Ovary (tissue), 9 donors: Measurements from ENCODE around the gene CATSPERE. TPM values are rescaled to one million over a fixed set of nuclear protein-coding genes. Genes with fewer than 3 reads are reported as not detected.

Source experiments
- DNase-seq, 5 donors: peaks; one replicate each; pipeline ENCODE4 v3.0.0-alpha.2; 2019 to 2020
- H3K27ac ChIP-seq, 2 donors: fragments of 200-600 bp; one replicate each; pipeline versions ENCODE4 v1.5.1 to v1.8.0; 2019 to 2022
- H3K27me3 ChIP-seq: fragments of 200-600 bp; one replicate; pipeline ENCODE4 v1.8.0; 2022
- H3K36me3 ChIP-seq: fragments of 200-600 bp; sonication (generic); one replicate; pipeline ENCODE4 v1.5.1; 2019
- H3K4me1 ChIP-seq: one replicate; pipeline ENCODE4 v1.8.1; 2013; ENCODE audit warnings: mild to moderate bottlenecking, moderate library complexity; ENCODE audit not compliant: insufficient read depth
- H3K4me3 ChIP-seq: fragments of 200-600 bp; sonication (generic); one replicate; pipeline ENCODE4 v1.5.1; 2017
- H3K9me3 ChIP-seq, 2 donors: fragments of 200-600 bp in 1 of 2; sonication (generic) in 1 of 2; one replicate each; pipeline versions ENCODE4 v1.5.1 to v1.8.1; 2013 to 2019; ENCODE audit warnings: mild to moderate bottlenecking in 1 of 2, moderate library complexity in 1 of 2
- CTCF ChIP-seq, 3 donors: fragments of 450-650 bp in 2 of 3; fragments of 200-600 bp in 1 of 3; IDR thresholded peaks; one replicate each; pipeline versions ENCODE4 v1.5.1 to v1.8.0; 2016 to 2022; ENCODE audit warnings: antibody characterized with exemption in 3 of 3, mild to moderate bottlenecking in 1 of 3
- EP300 ChIP-seq: sonication (generic); formaldehyde crosslinking; IDR thresholded peaks from one replicate; pipeline ENCODE4 v1.6.1; 2017; ENCODE audit warnings: antibody characterized with exemption
- POLR2A ChIP-seq: fragments of 450-650 bp; IDR thresholded peaks from one replicate; pipeline ENCODE4 v1.6.1; 2017; ENCODE audit warnings: antibody characterized with exemption, mild to moderate bottlenecking, moderate library complexity
- WGBS, 3 donors: extraction: QIAGEN DNeasy Blood & Tissue Kit in 1 of 3; methylation state at CpG; one replicate each; pipeline versions ENCODE4 v1.1.5 to v1.1.7; 2013 to 2017; 5-methylcytosine and 5-hydroxymethylcytosine counted together
- intact Hi-C, 4 donors: fragments of 100-400 bp; cut with DNase I; formaldehyde crosslinking; loops; one replicate each; pipeline versions ENCODE4 v1.11.0 to v1.15.1; 2022 to 2023
- polyA plus RNA-seq, 2 donors: library from polyadenylated mRNA; stranded (reverse); fragments of 200-250 nt in 1 of 2; fragments of 350-450 nt in 1 of 2; fragmentation: Illumina TruSeq in 1 of 2; extraction: RNeasy Lipid Tissue Mini Kit (QIAGEN cat#74804) in 1 of 2; gene quantifications; one replicate each; pipeline ENCODE4 v1.2.3, GENCODE V29; 2013 to 2014
- total RNA-seq, 7 donors: library from RNA; depleted of rRNA in 2 of 7; stranded (reverse); fragments of >200 nt in 2 of 7; fragmentation: NEBNext Ultra II Directional in 3 of 7; extraction: Animal tissue kit (Norgen Biotek cat#: 25700) in 3 of 7; gene quantifications; one replicate each; pipeline versions ENCODE4 v1.1.0 to v1.2.4, GENCODE V29; 2016 to 2023
- donor health status: DM: no; HTN: no; CAD: no; lungs with moderate emphysema.
- donor health status: DM: no; HTN: no; CAD: no.
- donor health status: Bipolar disorder and iron deficiency.
- donor health status: DM: yes; HTN: yes; CAD: no.
- donor health status: DM: no; HTN: no; CAD: no.
- donor health status: DM: yes; HTN: yes; CAD: no.

The CATSPERE gene
- total and polyA plus RNA-seq, 9 donors: 0.70 to 3.2 (median 2.1) TPM

- Histone ChIP-seq H3K9me3 (no peaks in the 10 kb centered on the region), H3K27me3 (no peaks in the 10 kb centered on the region), H3K4me3 (no peak overlapping the region), H3K4me1 (no peaks in the 10 kb centered on the region), H3K27ac (no peak overlapping the region), H3K36me3 (no peaks in the 10 kb centered on the region)
- no peak for TF ChIP-seq POLR2A
- no peak for TF ChIP-seq EP300
- no peak for TF ChIP-seq CTCF (IDR thresholded peaks at IDR 0.05)
- intact Hi-C loops: no loop called here
- no peak for DNase-seq
- WGBS, 3 donors: 78 to 99% (median 99%) methylated on average over 3 of the region's 3 CpGs
Measured at GRCh38 chr1:244429818-244430217, 31.3 kb upstream of the CATSPERE start.

- no peak for DNase-seq
- intact Hi-C loops: no loop called here
- Histone ChIP-seq H3K36me3 (no peaks in the 10 kb centered on the region), H3K4me3 (no peak overlapping the region), H3K27me3 (no peaks in the 10 kb centered on the region), H3K27ac (no peak overlapping the region), H3K4me1 (no peaks in the 10 kb centered on the region), H3K9me3 (no peaks in the 10 kb centered on the region)
- TF ChIP-seq CTCF (IDR thresholded peaks at IDR 0.05) (no peak), EP300 (no peak), POLR2A (no peak)
Measured at GRCh38 chr1:244431166-244431565, 29.9 kb upstream of the CATSPERE start.

GRCh38 chr1:244435562-244436205, 25.4 kb upstream of the CATSPERE start:
- Histone ChIP-seq H3K9me3 (no peaks in the 10 kb centered on the region), H3K27me3 (no peaks in the 10 kb centered on the region), H3K36me3 (no peaks in the 10 kb centered on the region), H3K4me1 (peaks cover 2% of the 10 kb centered on the region), H3K4me3 (no peak overlapping the region), H3K27ac (no peak overlapping the region)
- TF ChIP-seq CTCF (IDR thresholded peaks at IDR 0.05) (no peak), POLR2A (no peak), EP300 (no peak)
- intact Hi-C loops: no loop called here
- 86 to 90% (median 89%) methylated on average over 6 of the region's 6 CpGs for WGBS, 3 donors
- DNase-seq: no peak

GRCh38 chr1:244436336-244437085, 24.6 kb upstream of the CATSPERE start:
- WGBS, 3 donors: 89% methylated on average over 7 of the region's 7 CpGs
- Histone ChIP-seq H3K27me3 (no peaks in the 10 kb centered on the region), H3K4me1 (peaks cover 2% of the 10 kb centered on the region), H3K27ac (no peak overlapping the region), H3K9me3 (no peaks in the 10 kb centered on the region), H3K36me3 (no peaks in the 10 kb centered on the region), H3K4me3 (no peak overlapping the region)
- intact Hi-C loops: no loop called here
- DNase-seq: no peak
- TF ChIP-seq CTCF (IDR thresholded peaks at IDR 0.05): no peak
- no peak for TF ChIP-seq POLR2A
- TF ChIP-seq EP300: no peak
